ENCODE measurements around the gene LASP1NB.

GRCh38 chr17:38906460-38907228 lies 18.8 kb upstream of the LASP1NB start:
- TF ChIP-seq CTCF (IDR thresholded peaks at IDR 0.05; ENCODE audit: extremely low read depth in 1 of 2, insufficient read depth in 1 of 2, low read depth in 1 of 2, low read length in 2 of 2) (no peak), POLR2A (IDR thresholded peaks at IDR 0.05; ENCODE audit: low read depth, low read length) (no peak), JUN (IDR thresholded peaks at IDR 0.05; ENCODE audit: borderline replicate concordance, insufficient read depth, insufficient read length, low read depth) (no peak), EZH2 (IDR thresholded peaks at IDR 0.05; ENCODE audit: borderline replicate concordance, low read depth, low read length, severe bottlenecking) (no peak), POLR2AphosphoS5 (IDR thresholded peaks at IDR 0.05; ENCODE audit: insufficient read depth, low read depth, low read length) (no peak)

Measured in endothelial cell of umbilical vein (primary cell).